Adipocyte (in vitro differentiated cells): ENCODE measurements around the gene EIF6.

Experiments
- DNase-seq: peaks from one replicate; pipeline ENCODE4 v3.0.0-alpha.2; 2015; ENCODE audit warnings: low read depth
- H3K27me3 ChIP-seq: replicated peaks from 2 replicates; pipeline ENCODE4 v1.7.0; 2013; ENCODE audit warnings: mild to moderate bottlenecking, low read length, moderate library complexity; ENCODE audit not compliant: control insufficient read depth, insufficient read depth
- H3K36me3 ChIP-seq: 2 replicates; pipeline ENCODE4 v1.7.0; 2013; ENCODE audit warnings: low read length, mild to moderate bottlenecking, moderate library complexity; ENCODE audit not compliant: control insufficient read depth, insufficient read depth, severe bottlenecking
- H3K4me1 ChIP-seq: 2 replicates; pipeline ENCODE4 v1.7.0; 2013; ENCODE audit warnings: mild to moderate bottlenecking, low read length, moderate library complexity; ENCODE audit not compliant: control insufficient read depth, insufficient read depth
- H3K4me3 ChIP-seq: 2 replicates; pipeline ENCODE4 v1.7.0; 2013; ENCODE audit warnings: mild to moderate bottlenecking, low read length, moderate library complexity
- H3K9ac ChIP-seq: 2 replicates; pipeline ENCODE4 v1.7.0; 2013; ENCODE audit warnings: mild to moderate bottlenecking, low read length, moderate library complexity
- H3K9me3 ChIP-seq: 2 replicates; pipeline ENCODE4 v1.7.0; 2013; ENCODE audit warnings: mild to moderate bottlenecking, low read length, moderate library complexity; ENCODE audit not compliant: control insufficient read depth

Gene EIF6

GRCh38 chr20:35243986-35244385, 40.6 kb downstream of the EIF6 start:
- no peaks in the 10 kb centered on the region for H3K9me3 ChIP-seq

GRCh38 chr20:35243317-35243716, 41.3 kb downstream of the EIF6 start:
- no peak for DNase-seq
- Histone ChIP-seq H3K27me3 (no peaks in the 10 kb centered on the region), H3K9ac (no peak overlapping the region), H3K36me3 (no peaks in the 10 kb centered on the region), H3K4me3 (no peak overlapping the region), H3K4me1 (no peaks in the 10 kb centered on the region), H3K9me3 (no peaks in the 10 kb centered on the region)

More at GRCh38 chr20:35243986-35244385, 40.6 kb downstream of the EIF6 start:
- no peaks in the 10 kb centered on the region for H3K4me1 ChIP-seq
- H3K36me3 ChIP-seq = no peaks in the 10 kb centered on the region
- no peak overlapping the region for H3K9ac ChIP-seq
- DNase-seq = no peak
- H3K27me3 ChIP-seq = no peaks in the 10 kb centered on the region
- H3K4me3 ChIP-seq = no peak overlapping the region

GRCh38 chr20:35240811-35241293, 43.7 kb downstream of the EIF6 start:
- peak; percentile 37 for DNase-seq

GRCh38 chr20:35240083-35240810, 44.3 kb downstream of the EIF6 start:
- Histone ChIP-seq H3K4me3 (no peak overlapping the region), H3K27me3 (no peaks in the 10 kb centered on the region), H3K9ac (no peak overlapping the region), H3K36me3 (no peaks in the 10 kb centered on the region), H3K4me1 (no peaks in the 10 kb centered on the region), H3K9me3 (no peaks in the 10 kb centered on the region)
- DNase-seq = no peak

More at GRCh38 chr20:35240811-35241293, 43.7 kb downstream of the EIF6 start:
- H3K9ac ChIP-seq = no peak overlapping the region
- no peaks in the 10 kb centered on the region for H3K4me1 ChIP-seq
- no peak overlapping the region for H3K4me3 ChIP-seq
- H3K36me3 ChIP-seq = no peaks in the 10 kb centered on the region
- H3K27me3 ChIP-seq = no peaks in the 10 kb centered on the region
- H3K9me3 ChIP-seq = no peaks in the 10 kb centered on the region

GRCh38 chr20:35238735-35239134, 45.8 kb downstream of the EIF6 start:
- no peak for DNase-seq
- no peaks in the 10 kb centered on the region for H3K36me3 ChIP-seq
- no peaks in the 10 kb centered on the region for H3K9me3 ChIP-seq
- no peak overlapping the region for H3K9ac ChIP-seq
- no peaks in the 10 kb centered on the region for H3K27me3 ChIP-seq
- no peak overlapping the region for H3K4me3 ChIP-seq
- H3K4me1 ChIP-seq = no peaks in the 10 kb centered on the region

GRCh38 chr20:35238170-35238569, 46.4 kb downstream of the EIF6 start:
- Histone ChIP-seq H3K9me3 (no peaks in the 10 kb centered on the region), H3K4me3 (no peak overlapping the region), H3K27me3 (no peaks in the 10 kb centered on the region), H3K36me3 (no peaks in the 10 kb centered on the region), H3K9ac (no peak overlapping the region), H3K4me1 (no peaks in the 10 kb centered on the region)
- DNase-seq = no peak

- peak; percentile 27 for DNase-seq
- Histone ChIP-seq H3K4me3 (no peak overlapping the region), H3K9ac (no peak overlapping the region), H3K9me3 (no peaks in the 10 kb centered on the region), H3K27me3 (no peaks in the 10 kb centered on the region), H3K36me3 (no peaks in the 10 kb centered on the region), H3K4me1 (peaks cover 4% of the 10 kb centered on the region)
Measured at GRCh38 chr20:35237486-35237885, 47.1 kb downstream of the EIF6 start.

- H3K27me3 ChIP-seq = no peaks in the 10 kb centered on the region
- H3K9ac ChIP-seq = no peak overlapping the region
- H3K4me1 ChIP-seq = peaks cover 4% of the 10 kb centered on the region
- H3K36me3 ChIP-seq = no peaks in the 10 kb centered on the region
- no peak for DNase-seq
- H3K9me3 ChIP-seq = no peaks in the 10 kb centered on the region
- H3K4me3 ChIP-seq = no peak overlapping the region
Measured at GRCh38 chr20:35235881-35236280, 48.7 kb downstream of the EIF6 start.

GRCh38 chr20:35232575-35232974, 52.0 kb downstream of the EIF6 start:
- H3K36me3 ChIP-seq = no peaks in the 10 kb centered on the region
- H3K27me3 ChIP-seq = no peaks in the 10 kb centered on the region
- H3K9ac ChIP-seq = no peak overlapping the region
- peaks cover 4% of the 10 kb centered on the region for H3K4me1 ChIP-seq
- no peaks in the 10 kb centered on the region for H3K9me3 ChIP-seq
- peak; percentile 69 for DNase-seq
- no peak overlapping the region for H3K4me3 ChIP-seq
